Gastrocnemius medialis (tissue), 4 donors: ENCODE results near the gene TMEM221. TPM values are rescaled to one million over a fixed set of nuclear protein-coding genes. Genes with fewer than 3 reads are reported as not detected.

ENCODE experiments used
- ATAC-seq, 2 donors: fragments of 150-250 bp; one replicate each; pipeline ENCODE4 v1.9.1; 2016
- DNase-seq, 2 donors: peaks; one replicate each; pipeline ENCODE4 v3.0.0-alpha.2; 2019
- H3K27ac ChIP-seq, 4 donors: fragments of 200-600 bp; sonication (generic); 1 replicate in 1 of 4; 2 replicates in 3 of 4; pipeline ENCODE4 v1.5.1; 2016 to 2018; ENCODE audit warnings: mild to moderate bottlenecking in 2 of 4, moderate library complexity in 1 of 4
- H3K27me3 ChIP-seq, 3 donors: fragments of 200-600 bp; sonication (generic) in 2 of 3; 1 replicate in 1 of 3; 2 replicates in 2 of 3; pipeline versions ENCODE4 v1.5.1 to v1.6.0; 2016 to 2019; ENCODE audit warnings: mild to moderate bottlenecking in 1 of 3, moderate library complexity in 1 of 3
- H3K36me3 ChIP-seq, 2 donors: fragments of 200-600 bp; sonication (generic) in 1 of 2; one replicate each; pipeline ENCODE4 v1.5.1; 2017 to 2018
- H3K4me1 ChIP-seq, 2 donors: fragments of 200-600 bp; sonication (generic) in 1 of 2; one replicate each; pipeline ENCODE4 v1.5.1; 2016 to 2017; ENCODE audit warnings: mild to moderate bottlenecking in 2 of 2
- H3K4me3 ChIP-seq, 4 donors: fragments of 200-600 bp; sonication (generic) in 3 of 4; 1 replicate in 1 of 4; 2 replicates in 3 of 4; pipeline ENCODE4 v1.5.1; 2016 to 2019; ENCODE audit warnings: mild to moderate bottlenecking in 2 of 4
- H3K9me3 ChIP-seq, 3 donors: fragments of 200-600 bp; sonication (generic) in 2 of 3; 1 replicate in 1 of 3; 2 replicates in 2 of 3; pipeline ENCODE4 v1.5.1; 2016 to 2019
- CTCF ChIP-seq, 5 experiments: fragments of 450-650 bp in 3 of 5; fragments of 200-600 bp in 2 of 5; sonication (generic) in 2 of 5; IDR thresholded peaks in 4 of 5; conservative IDR thresholded peaks in 1 of 5; 1 replicate in 4 of 5; 2 replicates in 1 of 5; pipeline ENCODE4 v1.5.1; 2016 to 2019; ENCODE audit warnings: antibody characterized with exemption in 5 of 5, mild to moderate bottlenecking in 3 of 5, moderate library complexity in 3 of 5
- POLR2A ChIP-seq, 2 donors: fragments of 450-650 bp; IDR thresholded peaks; one replicate each; pipeline ENCODE4 v1.6.1; 2017; ENCODE audit warnings: antibody characterized with exemption in 2 of 2, mild to moderate bottlenecking in 2 of 2, moderate library complexity in 2 of 2
- in situ Hi-C, 4 donors: fragments of 200-750 bp; cut with MboI; loops; one replicate each; pipeline versions ENCODE4 v1.15.0 to v1.8.0; 2017; ENCODE audit warnings: low sequenced_read_pairs in 4 of 4
- intact Hi-C: fragments of 100-400 bp; cut with DNase I; formaldehyde crosslinking; loops from one replicate; pipeline ENCODE4 v1.15.1; 2023; ENCODE audit warnings: low total_unique reads
- total RNA-seq, 4 donors: library from RNA; depleted of rRNA; stranded (reverse); fragments of >200 nt; gene quantifications; one replicate each; pipeline versions ENCODE4 v1.1.0 to v1.2.3, GENCODE V29; 2016

Gene TMEM221
- total RNA-seq, 4 donors from 2014 or later, result not detected

- H3K4me3 ChIP-seq, result no peak overlapping the region
- H3K27ac ChIP-seq, result no peak overlapping the region
- TF ChIP-seq POLR2A (IDR thresholded peaks at IDR 0.05) (no peak), CTCF (IDR thresholded peaks at IDR 0.05 in 4 of 5, conservative IDR thresholded peaks at IDR 0.05 in 1 of 5) (no peak)
- intact Hi-C loops, result no loop called here
- H3K4me1 ChIP-seq, result no peaks in the 10 kb centered on the region
- no peak for DNase-seq
- no peak for ATAC-seq
- in situ Hi-C loops, result no loop called here
- no peaks in the 10 kb centered on the region for H3K27me3 ChIP-seq
- H3K9me3 ChIP-seq, result no peaks in the 10 kb centered on the region
- H3K36me3 ChIP-seq, result peaks cover 0 to 19% of the 10 kb centered on the region in 2 donors
Measured at GRCh38 chr19:17487284-17488121, 39.0 kb upstream of the TMEM221 start.

GRCh38 chr19:17486545-17487240, 38.2 kb upstream of the TMEM221 start:
- no peak for ATAC-seq
- in situ Hi-C loops, result no loop called here
- no peaks in the 10 kb centered on the region for H3K9me3 ChIP-seq

GRCh38 chr19:17484520-17485185, 36.2 kb upstream of the TMEM221 start:
- ATAC-seq (no peak), DNase-seq (no peak)
- no peaks in the 10 kb centered on the region for H3K27me3 ChIP-seq
- no peaks in the 10 kb centered on the region for H3K9me3 ChIP-seq
- in situ Hi-C loops, result no loop called here
- peaks cover 7 to 9% of the 10 kb centered on the region in 2 donors for H3K4me1 ChIP-seq
- peaks cover 0 to 10% of the 10 kb centered on the region in 2 donors for H3K36me3 ChIP-seq
- no peak overlapping the region for H3K27ac ChIP-seq
- TF ChIP-seq CTCF (IDR thresholded peaks at IDR 0.05 in 4 of 5, conservative IDR thresholded peaks at IDR 0.05 in 1 of 5) (no peak), POLR2A (IDR thresholded peaks at IDR 0.05) (no peak)
- intact Hi-C loops, result no loop called here
- no peak overlapping the region for H3K4me3 ChIP-seq

More at GRCh38 chr19:17486545-17487240, 38.2 kb upstream of the TMEM221 start:
- H3K4me1 ChIP-seq, result peaks cover 3 to 5% of the 10 kb centered on the region in 2 donors
- TF ChIP-seq CTCF (IDR thresholded peaks at IDR 0.05 in 4 of 5, conservative IDR thresholded peaks at IDR 0.05 in 1 of 5), result no peak
- no peak for TF ChIP-seq POLR2A (IDR thresholded peaks at IDR 0.05)
- peaks cover 0 to 19% of the 10 kb centered on the region in 2 donors for H3K36me3 ChIP-seq
- intact Hi-C loops, result no loop called here
- DNase-seq, result no peak
- H3K27ac ChIP-seq, result no peak overlapping the region
- no peak overlapping the region for H3K4me3 ChIP-seq
- H3K27me3 ChIP-seq, result no peaks in the 10 kb centered on the region

GRCh38 chr19:17483605-17484002, 35.1 kb upstream of the TMEM221 start:
- Histone ChIP-seq H3K4me1 (peaks cover 7 to 9% of the 10 kb centered on the region in 2 donors), H3K9me3 (no peaks in the 10 kb centered on the region), H3K27ac (no peak overlapping the region), H3K4me3 (no peak overlapping the region), H3K27me3 (no peaks in the 10 kb centered on the region), H3K36me3 (peaks cover 0 to 10% of the 10 kb centered on the region in 2 donors)
- in situ Hi-C loops (no loop called here), intact Hi-C loops (no loop called here)
- ATAC-seq (no peak), DNase-seq (no peak)
- TF ChIP-seq CTCF (IDR thresholded peaks at IDR 0.05 in 4 of 5, conservative IDR thresholded peaks at IDR 0.05 in 1 of 5), result no peak
- no peak for TF ChIP-seq POLR2A (IDR thresholded peaks at IDR 0.05)
